NB4 (cell line): ENCODE results near the gene BAMBI.

Experiments
- DNase-seq: peaks from one replicate; pipeline ENCODE4 v3.0.0; 2010; ENCODE audit warnings: low read depth
- H3K4me3 ChIP-seq: one replicate; pipeline ENCODE4 v1.5.1; 2011; ENCODE audit warnings: mild to moderate bottlenecking, low read depth, low read length, moderate library complexity
- CTCF ChIP-seq: IDR thresholded peaks from one replicate; pipeline ENCODE4 v1.5.1; 2012; ENCODE audit warnings: low read depth, low read length
- MAX ChIP-seq: IDR thresholded peaks from 2 replicates; pipeline ENCODE4 v1.6.1; 2011; ENCODE audit warnings: low read depth, low read length
- MYC ChIP-seq: IDR thresholded peaks from 2 replicates; pipeline ENCODE4 v1.6.1; 2011; ENCODE audit warnings: low read depth, low read length
- POLR2A ChIP-seq: IDR thresholded peaks from 2 replicates; pipeline ENCODE4 v1.6.1; 2011; ENCODE audit warnings: mild to moderate bottlenecking; ENCODE audit not compliant: insufficient read length; ENCODE audit errors: extremely low read depth

Gene BAMBI

GRCh38 chr10:28705472-28705871 is 28.2 kb downstream of the BAMBI start:
- no peak overlapping the region for H3K4me3 ChIP-seq
- TF ChIP-seq POLR2A (no peak), MYC (no peak), MAX (no peak), CTCF (no peak)
- no peak for DNase-seq

GRCh38 chr10:28709001-28709710 is 31.8 kb downstream of the BAMBI start:
- TF ChIP-seq CTCF (no peak), POLR2A (no peak), MYC (no peak), MAX (no peak)
- no peak for DNase-seq
- H3K4me3 ChIP-seq, result no peak overlapping the region

GRCh38 chr10:28710202-28710886 is 33.0 kb downstream of the BAMBI start:
- H3K4me3 ChIP-seq, result no peak overlapping the region
- no peak for DNase-seq
- TF ChIP-seq MAX (no peak), CTCF (no peak)

GRCh38 chr10:28711041-28711440 is 33.7 kb downstream of the BAMBI start:
- H3K4me3 ChIP-seq, result no peak overlapping the region
- TF ChIP-seq MYC (no peak), POLR2A (no peak), MAX (no peak), CTCF (no peak)
- DNase-seq, result peak; percentile 1

- TF ChIP-seq MYC (no peak), CTCF (no peak), MAX (no peak), POLR2A (no peak)
Observed at GRCh38 chr10:28711776-28712175, 34.5 kb downstream of the BAMBI start.

More at GRCh38 chr10:28711776-28712175, 34.5 kb downstream of the BAMBI start:
- no peak for DNase-seq
- no peak overlapping the region for H3K4me3 ChIP-seq
